Tibial artery (tissue), 4 donors: Measurements from ENCODE around the gene FAM118B.

Experiments used
- DNase-seq, 2 donors: peaks; one replicate each; pipeline ENCODE4 v3.0.0-alpha.2; 2019
- H3K27ac ChIP-seq, 2 donors: fragments of 200-600 bp; sonication (generic) in 1 of 2; 1 replicate in 1 of 2; 2 replicates in 1 of 2; pipeline ENCODE4 v1.5.1; 2018 to 2019; ENCODE audit warnings: mild to moderate bottlenecking in 1 of 2
- H3K27me3 ChIP-seq, 2 donors: fragments of 200-600 bp; sonication (generic) in 1 of 2; one replicate each; pipeline versions ENCODE4 v1.5.1 to v1.6.0; 2016 to 2019
- H3K36me3 ChIP-seq, 3 donors: fragments of 200-600 bp; sonication (generic) in 2 of 3; one replicate each; pipeline ENCODE4 v1.5.1; 2016 to 2019; ENCODE audit warnings: mild to moderate bottlenecking in 2 of 3
- H3K4me1 ChIP-seq, 4 donors: fragments of 200-600 bp; sonication (generic) in 2 of 4; 1 replicate in 3 of 4; 2 replicates in 1 of 4; pipeline ENCODE4 v1.5.1; 2016 to 2019
- H3K4me3 ChIP-seq, 2 donors: fragments of 200-600 bp; sonication (generic) in 1 of 2; 1 replicate in 1 of 2; 2 replicates in 1 of 2; pipeline ENCODE4 v1.5.1; 2018 to 2019; ENCODE audit warnings: mild to moderate bottlenecking in 2 of 2
- H3K9me3 ChIP-seq, 3 donors: fragments of 200-600 bp; sonication (generic) in 1 of 3; one replicate each; pipeline ENCODE4 v1.5.1; 2016 to 2019
- CTCF ChIP-seq, 2 experiments: fragments of 200-600 bp in 1 of 2; fragments of 450-650 bp in 1 of 2; IDR thresholded peaks; one replicate each; pipeline ENCODE4 v1.5.1; 2017 to 2019; ENCODE audit warnings: antibody characterized with exemption in 2 of 2, mild to moderate bottlenecking in 1 of 2, moderate library complexity in 1 of 2
- intact Hi-C: fragments of 100-400 bp; cut with DNase I; formaldehyde crosslinking; loops from one replicate; pipeline ENCODE4 v1.15.0; 2023; ENCODE audit warnings: low total_unique reads

Gene FAM118B

DNA sequence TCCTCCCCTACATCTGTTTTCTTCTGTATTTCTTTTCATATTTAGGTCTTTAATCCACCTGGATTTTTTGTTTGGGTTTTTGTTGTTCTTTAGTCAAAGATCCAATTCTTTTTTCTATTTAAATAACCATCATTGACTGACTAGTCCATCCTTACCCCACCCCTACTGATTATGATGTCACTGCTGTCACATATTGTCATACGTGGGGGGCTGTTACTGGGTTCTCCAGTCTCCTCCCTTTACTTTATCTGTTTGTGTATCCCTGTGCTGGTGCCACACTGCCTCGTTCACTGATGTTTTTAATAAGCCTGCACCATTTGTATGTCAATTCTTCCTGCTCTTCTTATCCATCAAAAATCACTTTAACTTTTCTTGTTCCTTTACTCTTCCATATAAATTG, 85.4 kb downstream of the FAM118B start:
- peaks cover 27 to 76% (median 32%) of the 10 kb centered on the region in 3 donors for H3K36me3 ChIP-seq
- DNase-seq = no peak
- intact Hi-C loops = no loop called here
- no peaks in the 10 kb centered on the region for H3K9me3 ChIP-seq
- H3K4me1 ChIP-seq = no peaks in the 10 kb centered on the region
- H3K27ac ChIP-seq = no peak overlapping the region
- H3K27me3 ChIP-seq = no peaks in the 10 kb centered on the region
- TF ChIP-seq CTCF (IDR thresholded peaks at IDR 0.05) = no peak
- no peak overlapping the region for H3K4me3 ChIP-seq

- no peak for TF ChIP-seq CTCF (IDR thresholded peaks at IDR 0.05)
- peak; percentile 88 to 95 for DNase-seq
- peak within 1 kb of the TSS; percentile 80 to 81 for H3K27ac ChIP-seq
- intact Hi-C loops = no loop called here
- H3K4me1 ChIP-seq = peaks cover 0 to 12% (median 4%) of the 10 kb centered on the region in 4 donors
- H3K4me3 ChIP-seq = peak within 1 kb of the TSS; percentile 61 to 80
- H3K36me3 ChIP-seq = peaks cover 0 to 28% (median 12%) of the 10 kb centered on the region in 3 donors
- no peaks in the 10 kb centered on the region for H3K27me3 ChIP-seq
- no peaks in the 10 kb centered on the region for H3K9me3 ChIP-seq
These were observed 92.3 kb downstream of the FAM118B start, which contains the start of gene DCPS for GRCh38 chr11:126303623-126304456. Gene DCPS, plus strand, starts transcription at chr11:126304060. Its CDS starts 21 bp downstream, at chr11:126304081.

DNA sequence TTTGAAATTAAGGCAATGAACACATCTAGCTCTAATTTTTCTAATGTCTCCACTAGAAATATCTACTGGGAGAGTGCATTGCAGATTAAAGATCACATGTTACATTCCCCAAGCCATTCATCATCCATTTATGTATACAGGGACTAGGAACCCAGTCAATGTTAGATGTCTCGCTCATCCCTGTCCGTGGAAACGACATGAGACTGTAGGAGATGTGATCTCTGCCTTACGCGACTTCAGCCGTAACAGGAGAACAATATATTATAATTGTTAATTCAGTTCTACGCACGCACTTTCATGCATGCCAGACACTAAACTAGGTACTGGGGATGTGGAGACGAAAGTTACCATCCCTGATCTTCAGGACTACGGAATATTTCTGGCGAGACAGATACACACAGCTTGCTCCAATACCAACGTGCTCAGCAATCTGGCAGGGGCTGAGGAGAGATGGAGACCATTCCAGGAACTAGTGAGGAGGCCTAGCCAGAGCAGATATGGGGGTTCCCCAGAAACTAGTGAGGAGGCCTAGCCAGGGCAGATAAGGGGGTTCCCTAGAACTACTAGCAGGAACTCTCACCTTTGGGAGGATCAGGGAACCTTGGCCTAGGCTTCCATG, 93.0 kb downstream of the FAM118B start:
- TF ChIP-seq CTCF (IDR thresholded peaks at IDR 0.05) = no peak
- Histone ChIP-seq H3K4me1 (peaks cover 0 to 12% (median 4%) of the 10 kb centered on the region in 4 donors), H3K9me3 (no peaks in the 10 kb centered on the region), H3K36me3 (peaks cover 0 to 26% (median 6%) of the 10 kb centered on the region in 3 donors), H3K27me3 (no peaks in the 10 kb centered on the region), H3K4me3 (peak overlapping the region; percentile 61 to 80), H3K27ac (peak overlapping the region; percentile 80 to 81)
- intact Hi-C loops = no loop called here
- no peak for DNase-seq

DNA sequence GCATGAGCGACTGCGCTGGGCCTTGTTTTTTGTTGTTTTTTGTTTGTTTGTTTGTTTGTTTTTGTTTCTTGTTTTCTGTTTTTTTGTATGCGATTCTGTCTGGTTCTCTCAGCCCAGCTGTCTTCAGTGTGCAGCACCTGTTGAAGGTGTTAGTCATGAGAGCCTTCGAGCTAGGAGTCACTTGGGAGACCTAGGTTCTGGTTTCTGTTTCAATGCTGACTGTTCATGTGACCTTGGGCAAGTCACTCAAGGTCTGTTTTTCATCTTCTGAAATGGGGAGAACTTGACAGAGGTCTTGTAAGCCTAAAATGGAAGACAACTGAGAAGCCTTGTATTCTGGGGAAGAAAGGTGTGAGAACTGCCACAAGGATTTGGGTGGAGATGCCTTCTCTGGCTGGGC, 94.1 kb downstream of the FAM118B start:
- peaks cover 0 to 15% (median 6%) of the 10 kb centered on the region in 3 donors for H3K36me3 ChIP-seq
- DNase-seq = no peak
- peaks cover 0 to 14% (median 7%) of the 10 kb centered on the region in 4 donors for H3K4me1 ChIP-seq
- H3K27me3 ChIP-seq = no peaks in the 10 kb centered on the region
- H3K9me3 ChIP-seq = no peaks in the 10 kb centered on the region
- no peak overlapping the region for H3K27ac ChIP-seq
- H3K4me3 ChIP-seq = no peak overlapping the region
- no peak for TF ChIP-seq CTCF (IDR thresholded peaks at IDR 0.05)
- intact Hi-C loops = no loop called here

DNA sequence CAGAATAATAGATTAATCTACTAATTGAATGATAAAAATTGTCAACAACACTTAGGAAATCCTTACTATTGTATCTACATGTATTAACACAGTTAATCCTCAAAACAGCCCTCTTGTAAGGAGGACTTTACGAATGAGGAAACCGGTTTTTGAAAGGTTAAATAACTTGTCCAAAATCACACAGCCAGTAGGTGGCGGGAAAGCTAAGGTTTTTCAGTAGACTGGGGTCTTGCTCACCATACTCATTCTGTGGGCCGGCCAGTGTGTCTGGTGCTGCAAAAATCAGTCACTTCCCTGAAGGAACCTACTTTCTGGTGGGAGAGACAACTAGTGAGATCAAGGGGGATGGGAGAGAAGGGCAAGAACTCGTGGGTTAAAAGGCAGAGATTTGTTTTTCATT, 96.1 kb downstream of the FAM118B start:
- H3K27me3 ChIP-seq = no peaks in the 10 kb centered on the region
- peak in 1 of 2 experiments; percentile 4 for TF ChIP-seq CTCF (IDR thresholded peaks at IDR 0.05)
- no peaks in the 10 kb centered on the region for H3K9me3 ChIP-seq
- H3K4me3 ChIP-seq = no peak overlapping the region
- peaks cover 0 to 15% (median 7%) of the 10 kb centered on the region in 4 donors for H3K4me1 ChIP-seq
- H3K36me3 ChIP-seq = peaks cover 3 to 12% (median 5%) of the 10 kb centered on the region in 3 donors
- intact Hi-C loops = no loop called here
- H3K27ac ChIP-seq = no peak overlapping the region
- DNase-seq = no peak
